A549 (cell line): ENCODE measurements around the gene CBARP. TPM values are rescaled to one million over a fixed set of nuclear protein-coding genes. Genes with fewer than 3 reads are reported as not detected.
A peak's percentile ranks its signal among the peaks of the same experiment; 100 is the strongest.

Experiments used
- ATAC-seq, 2 experiments: fragments of 200-7000 bp in 1 of 2; fragments of >200 bp in 1 of 2; cut with Nextera tagmentation in 1 of 2; cut with Tn5 transposase in 1 of 2; 3 replicates each; pipeline versions ENCODE4 v1.8.0 to v1.9.1; 2018 to 2020; ENCODE audit warnings: mild to moderate bottlenecking in 1 of 2, moderate library complexity in 1 of 2
- CTCF ChIA-PET: fragments of 300-600 bp; sonication (Branson Sonifier 250); formaldehyde crosslinking; extraction: SDS; loops from one replicate; lab custom pipeline; 2021; ENCODE audit warnings: antibody characterized with exemption, inconsistent platforms; lab: Yijun Ruan, JAX
- POLR2A ChIA-PET: fragments of 350-600 bp; formaldehyde crosslinking; extraction: SDS; loops from one replicate; lab custom pipeline; 2021; ENCODE audit warnings: antibody characterized with exemption, inconsistent platforms; lab: Yijun Ruan, JAX
- DNase-seq, 2 experiments: peaks; one replicate each; pipeline versions ENCODE4 v3.0.0 to v3.0.0-alpha.2; 2011 to 2016; ENCODE audit warnings: low read depth in 1 of 2, low spot score in 1 of 2
- FAIRE-seq: peaks from 2 replicates; lab custom pipeline; 2011; peaks lifted over from hg19 to GRCh38; lab: Jason Lieb, UNC
- H3K27ac ChIP-seq, 2 experiments: fragments of >200 bp; sonication (Bioruptor Twin); formaldehyde crosslinking; 3 replicates each; pipeline ENCODE4 v1.5.1; 2016 to 2017
- H3K4me1 ChIP-seq: fragments of >200 bp; sonication (Bioruptor Twin); formaldehyde crosslinking; 3 replicates; pipeline ENCODE4 v1.6.1; 2016
- H3K4me2 ChIP-seq: fragments of >200 bp; sonication (Bioruptor Twin); formaldehyde crosslinking; 3 replicates; pipeline ENCODE4 v1.6.1; 2016
- H3K4me3 ChIP-seq: fragments of >200 bp; sonication (Bioruptor Twin); formaldehyde crosslinking; 3 replicates; pipeline ENCODE4 v1.5.1; 2016
- H3K9me3 ChIP-seq: fragments of >200 bp; sonication (Bioruptor Twin); formaldehyde crosslinking; 3 replicates; pipeline ENCODE4 v1.6.1; 2016
- ATOH8 ChIP-seq: fragments of 250-450 bp; sonication (Bioruptor Pico); IDR thresholded peaks from 2 replicates; pipeline ENCODE4 v1.5.0; 2020; ENCODE audit warnings: low read depth, mild to moderate bottlenecking, moderate library complexity
- BCL3 ChIP-seq: fragments of >200 bp; sonication (Bioruptor Twin); formaldehyde crosslinking; IDR thresholded peaks from 3 replicates; pipeline ENCODE4 v1.6.1; 2016
- BHLHE40 ChIP-seq: IDR thresholded peaks from 2 replicates; pipeline ENCODE4 v1.6.1; 2012; ENCODE audit warnings: low read depth, low read length, inconsistent platforms
- CBX2 ChIP-seq: fragments of 200-600 bp; sonication (generic); IDR thresholded peaks from 2 replicates; pipeline ENCODE4 v1.6.1; 2016; ENCODE audit warnings: low read depth, mild to moderate bottlenecking, borderline replicate concordance
- CBX8 ChIP-seq: fragments of 200-600 bp; sonication (generic); IDR thresholded peaks from 2 replicates; pipeline ENCODE4 v1.6.1; 2016
- CEBPB ChIP-seq, 2 experiments: fragments of >200 bp in 1 of 2; sonication (Bioruptor Twin) in 1 of 2; formaldehyde crosslinking in 1 of 2; IDR thresholded peaks; 2 replicates each; pipeline ENCODE4 v1.6.1; 2012 to 2016
- CHD4 ChIP-seq: fragments of 200-600 bp; sonication (generic); IDR thresholded peaks from 2 replicates; pipeline ENCODE4 v1.6.1; 2016; ENCODE audit warnings: antibody characterized with exemption, mild to moderate bottlenecking, borderline replicate concordance
- EHMT2 ChIP-seq: fragments of 200-600 bp; sonication (generic); IDR thresholded peaks from 2 replicates; pipeline ENCODE4 v1.6.1; 2016; ENCODE audit warnings: antibody characterized with exemption, low read depth, mild to moderate bottlenecking, moderate library complexity
- ESRRA ChIP-seq: fragments of 150-350 bp; IDR thresholded peaks from 2 replicates; pipeline ENCODE4 v1.6.1; 2014; ENCODE audit warnings: mild to moderate bottlenecking, low read length, borderline replicate concordance
- FOSB ChIP-seq: fragments of 250-450 bp; sonication (Bioruptor Pico); IDR thresholded peaks from 2 replicates; pipeline ENCODE4 v1.5.0; 2020; ENCODE audit warnings: mild to moderate bottlenecking, moderate library complexity
- FOXS1 ChIP-seq: fragments of 250-450 bp; sonication (Bioruptor Pico); IDR thresholded peaks from 2 replicates; pipeline ENCODE4 v1.5.0; 2020; ENCODE audit warnings: mild to moderate bottlenecking, moderate library complexity
- HDAC2 ChIP-seq: fragments of 200-600 bp; sonication (generic); IDR thresholded peaks from 2 replicates; pipeline ENCODE4 v1.6.1; 2016
- HEYL ChIP-seq: fragments of 250-450 bp; sonication (Bioruptor Pico); IDR thresholded peaks from 2 replicates; pipeline ENCODE4 v1.8.0; 2021; ENCODE audit warnings: mild to moderate bottlenecking, moderate library complexity
- HMGXB4 ChIP-seq: fragments of 250-450 bp; sonication (Bioruptor Pico); IDR thresholded peaks from 2 replicates; pipeline ENCODE4 v1.5.0; 2021; ENCODE audit warnings: mild to moderate bottlenecking, moderate library complexity, borderline replicate concordance
- HOXA7 ChIP-seq: fragments of 250-450 bp; sonication (Bioruptor Pico); IDR thresholded peaks from 2 replicates; pipeline ENCODE4 v1.5.0; 2020; ENCODE audit warnings: mild to moderate bottlenecking, moderate library complexity
- KDM1A ChIP-seq: fragments of 200-600 bp; sonication (generic); IDR thresholded peaks from 2 replicates; pipeline ENCODE4 v1.6.1; 2016; ENCODE audit warnings: low read depth, mild to moderate bottlenecking
- KDM5A ChIP-seq: fragments of 200-600 bp; sonication (generic); IDR thresholded peaks from 2 replicates; pipeline ENCODE4 v1.6.1; 2016; ENCODE audit warnings: antibody characterized with exemption, mild to moderate bottlenecking
- MAFK ChIP-seq: fragments of 450-650 bp; IDR thresholded peaks from 2 replicates; pipeline ENCODE4 v1.6.1; 2014; ENCODE audit not compliant: partially characterized antibody
- MAX ChIP-seq: IDR thresholded peaks from 2 replicates; pipeline ENCODE4 v1.6.1; 2012
- MYC ChIP-seq: IDR thresholded peaks from 2 replicates; pipeline ENCODE4 v1.6.1; 2012; ENCODE audit warnings: mild to moderate bottlenecking, inconsistent platforms, low read length, improper control_type of control experiment, borderline replicate concordance
- NFE2L2 ChIP-seq: fragments of 150-350 bp; conservative IDR thresholded peaks from 2 replicates; pipeline ENCODE4 v1.6.1; 2014; ENCODE audit warnings: low read length
- PBX3 ChIP-seq: IDR thresholded peaks from 2 replicates; pipeline ENCODE4 v1.6.1; 2012
- PHF8 ChIP-seq: fragments of 200-600 bp; sonication (generic); IDR thresholded peaks from 2 replicates; pipeline ENCODE4 v1.6.1; 2016; ENCODE audit warnings: low read depth, mild to moderate bottlenecking, antibody characterized with exemption, moderate library complexity, borderline replicate concordance
- POLR2A ChIP-seq: IDR thresholded peaks from 2 replicates; pipeline ENCODE4 v1.6.1; 2012; ENCODE audit warnings: mild to moderate bottlenecking, low read length
- RCOR1 ChIP-seq: fragments of 150-350 bp; IDR thresholded peaks from 2 replicates; pipeline ENCODE4 v1.6.1; 2014; ENCODE audit warnings: antibody characterized with exemption, low read length, low read depth
- REST ChIP-seq: fragments of 200-600 bp; sonication (generic); IDR thresholded peaks from 2 replicates; pipeline ENCODE4 v1.6.1; 2016; ENCODE audit warnings: antibody characterized with exemption, mild to moderate bottlenecking, moderate library complexity
- RFX5 ChIP-seq: fragments of 450-650 bp; IDR thresholded peaks from 2 replicates; pipeline ENCODE4 v1.7.1; 2014; ENCODE audit warnings: antibody characterized with exemption, mild to moderate bottlenecking, moderate library complexity
- RNF2 ChIP-seq: fragments of 200-600 bp; sonication (generic); IDR thresholded peaks from 2 replicates; pipeline ENCODE4 v1.6.1; 2016; ENCODE audit warnings: low read depth, mild to moderate bottlenecking, antibody characterized with exemption, moderate library complexity, borderline replicate concordance
- ZC3H11A ChIP-seq: fragments of 450-650 bp; IDR thresholded peaks from 2 replicates; pipeline ENCODE4 v1.6.1; 2014; ENCODE audit warnings: antibody characterized with exemption, mild to moderate bottlenecking
- ZFP36 ChIP-seq: fragments of 450-650 bp; IDR thresholded peaks from 2 replicates; pipeline ENCODE4 v1.6.1; 2014; ENCODE audit warnings: borderline replicate concordance; ENCODE audit not compliant: partially characterized antibody
- ZNF302 ChIP-seq: fragments of 250-450 bp; sonication (Bioruptor Pico); IDR thresholded peaks from 2 replicates; pipeline ENCODE4 v1.9.0; 2021; ENCODE audit warnings: inconsistent platforms, mild to moderate bottlenecking, moderate library complexity
- ZSCAN20 ChIP-seq: fragments of 250-450 bp; sonication (Bioruptor Pico); IDR thresholded peaks from 2 replicates; pipeline ENCODE4 v1.8.0; 2022; ENCODE audit warnings: mild to moderate bottlenecking, moderate library complexity
- whole genome bisulfite sequencing: methylation state at CpG from one replicate; pipeline ENCODE4 v1.1.6; 2017; ENCODE audit errors: missing lambda C conversion rate; 5-methylcytosine and 5-hydroxymethylcytosine counted together
- polyA plus RNA-seq, 4 experiments: library from polyadenylated mRNA; depleted of rRNA in 3 of 4; stranded (reverse); fragments of >200 nt; fragmentation: RNase III in 1 of 4; extraction: RNeasy Plus Mini Kit Qiagen cat#74134 plus additional on column Dnase treatment in 1 of 4; gene quantifications; 2 replicates in 3 of 4; 3 replicates in 1 of 4; pipeline ENCODE4 v1.2.3, GENCODE V29; 2011 to 2017

The CBARP gene
- polyA plus RNA-seq, 2 of the 4 experiments (the other 2 are of a cell fraction): 0.19 to 2.0 TPM

GRCh38 chr19:1205114-1206099, 32.4 kb downstream of the CBARP start, which contains the start of gene STK11:
TSS of gene STK11 (plus strand) at chr19:1205778. CDS start at chr19:1206914, 1,136 bp downstream.
- Histone ChIP-seq H3K4me3 (peak within 1 kb of the TSS; percentile 97), H3K4me1 (peaks cover 24% of the 10 kb centered on the region), H3K9me3 (no peaks in the 10 kb centered on the region), H3K27ac (peak within 1 kb of the TSS; percentile 95 to 100), H3K4me2 (peak within 1 kb of the TSS; percentile 84)
- FAIRE-seq: no peak
- peak; percentile 97 for ATAC-seq
- DNase-seq: peak; percentile 94 to 95
- 36% methylated on average over 11 of the region's 114 CpGs for WGBS
- ChIA-PET POLR2A (no interaction called here), CTCF (interaction anchor here (1.0 to 2.4 kb wide), 4 partner anchors 12 to 92 kb away, joined by 3 to 12 read pairs (median 4); no protein-coding TSS in a partner anchor)
- peak; percentile 20 for TF ChIP-seq POLR2A
- no peak for TF ChIP-seq HMGXB4 (CRISPR knock-in tag)
- no peak for TF ChIP-seq RNF2
- TF ChIP-seq CEBPB (IDR thresholded peaks at IDR 0.05): no peak
- no peak for TF ChIP-seq ZSCAN20 (CRISPR knock-in tag)
- TF ChIP-seq HEYL (CRISPR knock-in tag): no peak
- TF ChIP-seq PHF8: no peak
- TF ChIP-seq ZC3H11A: no peak
- TF ChIP-seq ATOH8: no peak
- peak; percentile 32; the same call in 1 of the 3 replicates for TF ChIP-seq BCL3
- no peak for TF ChIP-seq HDAC2
- TF ChIP-seq ZNF302 (CRISPR knock-in tag): no peak
- TF ChIP-seq EHMT2: no peak
- TF ChIP-seq RCOR1: no peak
- TF ChIP-seq HOXA7 (CRISPR knock-in tag): no peak
- no peak for TF ChIP-seq NFE2L2
- TF ChIP-seq BHLHE40: no peak
- TF ChIP-seq CHD4: no peak
- TF ChIP-seq KDM5A: no peak
- no peak for TF ChIP-seq REST
- TF ChIP-seq MAFK: no peak
- no peak for TF ChIP-seq MYC
- TF ChIP-seq MAX: peak; percentile 59
- no peak for TF ChIP-seq CBX2
- no peak for TF ChIP-seq FOXS1 (CRISPR knock-in tag)
- no peak for TF ChIP-seq FOSB
- peak; percentile 91 for TF ChIP-seq PBX3
- TF ChIP-seq KDM1A: no peak
- no peak for TF ChIP-seq CBX8
- TF ChIP-seq ZFP36: no peak
- TF ChIP-seq RFX5: no peak
- TF ChIP-seq ESRRA: no peak
